Muscle of leg (tissue), 11 donors: ENCODE results near the gene UGGT1. TPM values are rescaled to one million over a fixed set of nuclear protein-coding genes. Genes with fewer than 3 reads are reported as not detected.

Experiments used
- DNase-seq: peaks from one replicate; pipeline ENCODE4 v3.0.0; 2013
- H3K27ac ChIP-seq: one replicate; pipeline ENCODE4 v1.5.1; 2013; ENCODE audit warnings: mild to moderate bottlenecking, low read length, control low read depth
- H3K27me3 ChIP-seq: one replicate; pipeline ENCODE4 v1.6.1; 2013; ENCODE audit warnings: low read length; ENCODE audit not compliant: control insufficient read depth, insufficient read depth
- H3K36me3 ChIP-seq: one replicate; pipeline ENCODE4 v1.6.1; 2013; ENCODE audit warnings: low read length; ENCODE audit not compliant: control insufficient read depth, insufficient read depth
- H3K4me1 ChIP-seq: one replicate; pipeline ENCODE4 v1.6.1; 2013; ENCODE audit warnings: low read length; ENCODE audit not compliant: control insufficient read depth, insufficient read depth
- H3K4me3 ChIP-seq: one replicate; pipeline ENCODE4 v1.5.1; 2013; ENCODE audit warnings: low read length, control low read depth
- H3K9me3 ChIP-seq: replicated peaks from 2 replicates; pipeline ENCODE4 v1.6.1; 2013; ENCODE audit warnings: low read depth, low read length; ENCODE audit not compliant: control insufficient read depth
- WGBS: methylation state at CpG from one replicate; pipeline ENCODE4 v1.1.5; 2013; ENCODE audit warnings: missing lambda C conversion rate; ENCODE audit not compliant: insufficient coverage; 5-methylcytosine and 5-hydroxymethylcytosine counted together
- polyA plus RNA-seq, 8 donors: library from polyadenylated mRNA; unstranded; fragments of 120-200 nt; gene quantifications; one replicate each; pipeline versions ENCODE4 v1.2.1 to v1.2.3, GENCODE V29; 2013; ENCODE audit warnings: inconsistent platforms in 1 of 8, low replicate concordance in 1 of 8; ENCODE audit not compliant: insufficient read length in 8 of 8, insufficient read depth in 1 of 8
- total RNA-seq: library from RNA; stranded (reverse); fragments of 120-200 nt; gene quantifications from one replicate; pipeline ENCODE4 v1.2.4, GENCODE V29; 2013

Gene UGGT1
- total and polyA plus RNA-seq, 9 donors, result 16.2 to 36.0 (median 28.8) TPM

DNA sequence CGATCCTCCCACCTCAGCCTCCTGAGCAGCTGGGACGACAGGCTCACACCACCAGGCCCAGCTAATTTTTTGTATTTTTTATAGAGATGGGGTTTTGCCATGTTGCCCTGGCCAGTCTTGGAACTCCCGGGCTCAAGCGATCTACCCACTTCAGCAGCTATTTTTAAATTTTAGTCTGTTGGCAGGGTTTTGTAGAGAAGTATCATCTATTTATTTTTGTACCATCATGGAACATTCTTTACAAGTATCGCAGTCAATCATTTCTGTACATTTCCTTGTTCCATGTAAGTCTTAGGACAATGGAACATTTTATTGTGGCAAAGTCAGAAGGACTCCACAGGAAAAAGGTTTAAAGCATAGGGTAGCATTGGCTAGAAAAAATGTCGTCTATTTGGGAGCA lies 94.6 kb downstream of the UGGT1 start:
- DNase-seq, result no peak
- WGBS, result no CpG with 5 or more reads among the region's 6 CpGs
- H3K27ac ChIP-seq, result no peak overlapping the region
- no peaks in the 10 kb centered on the region for H3K4me1 ChIP-seq
- no peak overlapping the region for H3K4me3 ChIP-seq
- H3K36me3 ChIP-seq, result peaks cover 46% of the 10 kb centered on the region
- no peaks in the 10 kb centered on the region for H3K27me3 ChIP-seq
- no peaks in the 10 kb centered on the region for H3K9me3 ChIP-seq

DNA sequence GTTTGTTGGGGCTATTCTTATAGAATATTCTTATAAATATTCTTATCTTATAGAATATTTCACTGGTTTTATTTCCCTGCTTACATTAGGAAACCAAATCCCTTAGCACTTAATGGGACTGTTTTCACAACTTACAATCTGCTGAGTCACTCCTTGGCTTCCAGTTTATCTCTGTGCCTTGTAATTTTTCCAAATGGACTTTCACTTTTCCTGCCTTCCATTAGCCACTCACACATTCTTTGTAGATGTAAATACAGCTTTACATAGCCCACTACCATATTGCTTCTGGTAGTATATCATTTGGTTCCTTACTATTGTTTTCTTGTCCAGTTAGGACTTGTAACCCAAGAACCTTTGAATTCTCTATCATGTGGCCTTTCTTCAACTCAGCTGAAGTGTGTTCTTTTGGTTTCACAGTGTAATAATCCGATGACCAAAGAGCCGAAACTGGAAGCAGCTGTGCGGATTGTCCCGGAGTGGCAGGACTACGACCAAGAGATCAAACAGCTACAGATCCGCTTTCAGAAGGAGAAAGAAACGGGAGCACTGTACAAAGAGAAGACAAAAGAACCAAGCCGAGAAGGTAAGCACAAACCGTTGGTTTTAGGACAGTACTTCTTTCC lies 96.1 kb downstream of the UGGT1 start:
- Histone ChIP-seq H3K27ac (no peak overlapping the region), H3K36me3 (peaks cover 38% of the 10 kb centered on the region), H3K4me1 (no peaks in the 10 kb centered on the region), H3K27me3 (no peaks in the 10 kb centered on the region), H3K4me3 (no peak overlapping the region), H3K9me3 (no peaks in the 10 kb centered on the region)
- WGBS, result 84% methylated on average over 7 of the region's 9 CpGs
- DNase-seq, result no peak

DNA sequence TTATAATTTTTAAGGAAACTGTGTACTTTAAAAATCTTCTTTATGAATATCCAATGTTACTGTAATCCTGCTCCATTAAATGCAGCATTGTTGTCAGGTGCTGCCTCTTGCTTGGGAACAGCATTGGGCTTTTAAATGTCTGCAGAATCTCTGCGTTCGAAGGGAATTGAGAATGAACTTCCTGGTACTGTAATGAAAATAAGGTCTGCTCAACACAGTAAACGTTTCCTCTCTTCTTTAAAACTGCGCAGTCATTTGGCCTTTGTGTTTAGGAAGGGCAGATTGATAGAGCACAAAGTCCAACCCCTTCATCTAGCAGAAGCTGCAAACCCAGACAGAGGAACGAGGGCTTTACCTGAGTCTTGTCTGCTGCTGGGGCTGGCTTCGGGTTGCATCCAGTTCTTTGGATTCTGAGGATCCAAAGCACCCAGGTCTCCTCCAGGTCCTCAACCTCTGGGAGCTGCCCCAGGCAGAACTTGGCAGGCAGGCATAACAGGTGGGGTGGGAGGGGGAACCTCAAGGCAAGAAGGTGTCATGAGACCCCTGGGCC lies 104.5 kb downstream of the UGGT1 start:
- Histone ChIP-seq H3K36me3 (peaks cover 5% of the 10 kb centered on the region), H3K4me3 (no peak overlapping the region), H3K9me3 (no peaks in the 10 kb centered on the region), H3K27ac (no peak overlapping the region), H3K4me1 (peaks cover 7% of the 10 kb centered on the region), H3K27me3 (no peaks in the 10 kb centered on the region)
- 64% methylated on average over 2 of the region's 6 CpGs for WGBS
- DNase-seq, result peak; percentile 18

DNA sequence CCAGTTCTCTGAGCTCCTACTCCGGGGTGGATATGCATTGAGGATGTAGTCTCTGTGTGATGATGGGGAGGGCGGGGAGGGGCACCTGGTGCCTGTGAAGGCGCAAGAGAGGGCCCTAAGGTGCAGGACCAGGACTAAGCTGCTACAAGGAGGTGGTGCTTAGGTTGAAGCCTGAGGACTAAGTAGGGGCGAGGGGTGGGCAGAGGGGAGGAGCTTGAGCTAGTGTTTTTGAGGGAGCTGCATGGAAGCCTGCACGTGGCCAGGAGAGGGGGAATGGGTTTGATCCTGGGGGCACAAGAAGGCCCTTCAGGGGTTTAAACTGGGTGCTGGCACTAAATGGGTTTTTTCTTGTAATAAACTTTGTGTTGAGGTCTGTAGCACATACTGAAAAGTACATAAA lies 105.0 kb downstream of the UGGT1 start:
- no peak for DNase-seq
- no peaks in the 10 kb centered on the region for H3K27me3 ChIP-seq
- H3K4me1 ChIP-seq, result peaks cover 7% of the 10 kb centered on the region
- H3K9me3 ChIP-seq, result no peaks in the 10 kb centered on the region
- 73% methylated on average over 5 of the region's 5 CpGs for WGBS
- no peak overlapping the region for H3K4me3 ChIP-seq
- H3K27ac ChIP-seq, result no peak overlapping the region
- peaks cover under 1% of the 10 kb centered on the region for H3K36me3 ChIP-seq

DNA sequence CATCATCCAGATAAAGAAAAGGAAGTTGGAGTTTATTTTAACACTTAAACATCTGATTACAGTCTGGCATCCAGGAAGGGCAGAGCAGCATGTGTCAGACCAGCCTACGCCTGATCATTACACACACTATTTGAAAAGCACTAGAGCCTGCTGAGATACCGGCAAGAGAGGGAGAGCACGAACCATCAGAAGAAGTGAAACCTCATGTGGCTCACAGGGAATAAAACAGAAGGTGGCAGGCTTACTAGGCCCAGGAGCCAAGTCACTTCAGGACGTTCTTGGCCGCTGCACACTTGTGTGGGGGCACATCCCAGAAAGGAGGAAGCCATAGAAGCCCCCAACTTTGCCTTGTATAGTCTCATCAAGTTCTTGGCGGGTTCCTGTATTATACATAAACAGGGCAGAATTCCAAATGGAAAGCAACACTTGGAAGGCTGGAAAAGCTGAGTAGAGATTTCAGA lies 105.5 kb downstream of the UGGT1 start:
- DNase-seq, result peak; percentile 69
- no peak overlapping the region for H3K27ac ChIP-seq
- WGBS, result 37% methylated on average over 5 of the region's 6 CpGs
- H3K36me3 ChIP-seq, result no peaks in the 10 kb centered on the region
- no peaks in the 10 kb centered on the region for H3K27me3 ChIP-seq
- H3K4me3 ChIP-seq, result no peak overlapping the region
- H3K9me3 ChIP-seq, result no peaks in the 10 kb centered on the region
- H3K4me1 ChIP-seq, result peaks cover 7% of the 10 kb centered on the region

DNA sequence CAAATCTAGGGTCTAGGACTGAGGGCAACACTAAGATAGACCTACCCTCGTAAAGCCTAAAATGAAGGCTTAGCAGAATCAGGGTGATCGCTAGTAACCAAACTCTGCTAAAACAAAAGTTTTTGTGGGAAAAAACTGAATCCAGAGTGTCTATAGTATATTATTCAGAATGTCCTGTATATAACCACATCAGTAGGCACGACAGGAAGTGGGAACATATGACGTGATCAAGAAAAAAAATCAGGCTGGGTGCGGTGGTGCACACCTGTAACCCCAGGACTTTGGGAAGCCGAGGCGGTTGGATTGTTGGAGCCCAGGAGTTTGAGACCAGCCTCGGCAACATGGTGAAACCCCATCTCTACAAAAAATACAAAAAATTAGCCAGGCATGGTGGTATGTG lies 106.1 kb downstream of the UGGT1 start:
- no peaks in the 10 kb centered on the region for H3K9me3 ChIP-seq
- no CpG with 5 or more reads among the region's 8 CpGs for WGBS

DNA sequence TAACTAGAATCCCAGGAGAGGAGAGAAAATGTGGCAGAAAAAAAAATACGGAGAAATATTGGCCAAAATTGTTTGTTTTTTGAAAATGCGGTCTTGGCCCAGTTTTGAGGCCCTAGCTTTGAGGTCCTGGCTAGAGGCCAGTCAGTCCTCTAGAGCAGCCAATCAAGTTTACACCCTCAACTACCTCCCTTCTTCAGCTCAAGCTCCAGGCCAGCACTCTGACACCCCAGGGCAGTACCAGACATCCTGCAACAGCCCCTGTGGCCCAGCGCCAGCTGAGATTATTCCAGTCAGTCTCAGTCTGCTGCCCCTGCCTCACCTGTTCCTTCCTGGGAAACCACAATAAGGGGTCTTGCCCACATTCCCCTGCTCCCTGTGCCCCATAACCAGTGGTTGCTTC lies 107.7 kb downstream of the UGGT1 start:
- DNase-seq, result no peak
- no peaks in the 10 kb centered on the region for H3K9me3 ChIP-seq
- H3K4me3 ChIP-seq, result no peak overlapping the region
- no peaks in the 10 kb centered on the region for H3K27me3 ChIP-seq
- no peaks in the 10 kb centered on the region for H3K36me3 ChIP-seq
- H3K4me1 ChIP-seq, result peaks cover 7% of the 10 kb centered on the region
- WGBS, result 68% methylated on average over 3 of the region's 3 CpGs
- no peak overlapping the region for H3K27ac ChIP-seq

More for the DNA sequence above, 106.1 kb downstream of the UGGT1 start:
- Histone ChIP-seq H3K27me3 (no peaks in the 10 kb centered on the region), H3K4me1 (peaks cover 7% of the 10 kb centered on the region), H3K36me3 (no peaks in the 10 kb centered on the region), H3K27ac (no peak overlapping the region), H3K4me3 (no peak overlapping the region)
- no peak for DNase-seq

DNA sequence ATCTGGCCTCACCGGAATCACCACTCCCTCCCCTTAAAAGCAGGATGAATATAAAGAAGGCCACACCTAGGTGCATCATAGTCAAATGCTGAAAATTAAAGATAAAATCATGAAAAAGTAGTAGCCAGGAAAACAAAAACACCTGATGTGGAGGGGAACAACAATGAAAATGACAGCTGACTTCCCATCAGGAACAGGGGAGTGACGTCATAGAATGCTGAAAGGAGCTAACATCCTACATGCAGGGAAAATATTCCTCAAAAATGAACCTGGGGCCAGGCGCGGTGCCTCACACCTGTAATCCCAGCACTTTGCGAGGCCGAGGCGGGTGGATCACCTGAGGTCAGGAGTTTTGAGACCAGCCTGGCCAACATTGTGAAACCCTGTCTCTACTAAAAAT lies 108.1 kb downstream of the UGGT1 start:
- Histone ChIP-seq H3K27ac (no peak overlapping the region), H3K4me1 (peaks cover 7% of the 10 kb centered on the region), H3K9me3 (no peaks in the 10 kb centered on the region), H3K36me3 (no peaks in the 10 kb centered on the region), H3K27me3 (no peaks in the 10 kb centered on the region), H3K4me3 (no peak overlapping the region)
- 92% methylated on average over 6 of the region's 7 CpGs for WGBS
- no peak for DNase-seq

DNA sequence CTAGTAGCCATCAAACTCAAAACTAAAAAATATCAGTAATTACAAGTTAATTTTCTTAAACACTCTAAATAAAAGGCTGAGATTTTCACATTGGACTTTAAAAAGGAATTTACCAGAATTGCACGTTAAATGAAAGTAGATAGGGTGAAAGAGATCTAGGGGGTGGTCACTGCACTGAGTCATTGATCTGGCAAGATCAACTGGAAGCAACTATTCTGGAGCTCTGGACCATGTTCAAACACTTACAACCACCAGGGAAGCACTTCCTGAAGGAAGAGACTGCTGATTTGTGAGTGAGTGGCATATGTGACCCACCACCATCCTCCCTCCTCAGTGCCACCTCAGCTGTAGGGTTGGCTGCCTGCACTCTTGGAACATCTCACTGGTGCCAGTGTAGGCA lies 111.8 kb downstream of the UGGT1 start:
- Histone ChIP-seq H3K4me3 (no peak overlapping the region), H3K27me3 (no peaks in the 10 kb centered on the region), H3K4me1 (peaks cover 5% of the 10 kb centered on the region), H3K36me3 (no peaks in the 10 kb centered on the region), H3K27ac (no peak overlapping the region), H3K9me3 (peaks cover 4% of the 10 kb centered on the region)
- no peak for DNase-seq
- WGBS, result no CpG with 5 or more reads among the region's 1 CpG

DNA sequence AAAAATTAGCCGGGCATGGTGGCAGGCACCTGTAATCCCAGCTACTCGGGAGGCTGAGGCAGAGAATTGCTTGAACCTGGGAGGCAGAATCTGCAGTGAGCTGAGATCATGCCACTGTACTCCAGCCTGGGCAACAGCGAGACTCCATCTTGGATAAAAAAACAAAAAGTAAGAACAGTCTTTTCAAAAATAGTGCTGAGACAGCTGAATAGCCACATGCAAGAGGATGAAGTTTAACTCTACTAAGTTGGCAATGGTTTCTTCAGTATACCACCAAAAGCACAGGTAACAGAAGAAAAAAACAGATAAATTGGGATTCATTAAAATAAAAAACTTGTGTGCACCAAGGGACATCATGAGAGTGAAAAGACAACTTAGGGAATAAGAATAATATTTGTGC lies 115.2 kb downstream of the UGGT1 start:
- no peaks in the 10 kb centered on the region for H3K4me1 ChIP-seq
- H3K9me3 ChIP-seq, result peaks cover 13% of the 10 kb centered on the region
- H3K4me3 ChIP-seq, result no peak overlapping the region
- no peaks in the 10 kb centered on the region for H3K27me3 ChIP-seq
- H3K27ac ChIP-seq, result no peak overlapping the region
- no peaks in the 10 kb centered on the region for H3K36me3 ChIP-seq
- DNase-seq, result no peak
- WGBS, result 89% methylated on average over 2 of the region's 3 CpGs
